HG03025 (cell line): ENCODE data around the gene PTPRM.

ENCODE experiments used
- ATAC-seq: cut with Tn5 transposase; IDR thresholded peaks from one replicate; pipeline ENCODE4 v1.9.1; 2021; ENCODE audit warnings: mild to moderate bottlenecking, moderate library complexity; ENCODE audit not compliant: unreplicated experiment, low FRiP score

PTPRM gene

DNA sequence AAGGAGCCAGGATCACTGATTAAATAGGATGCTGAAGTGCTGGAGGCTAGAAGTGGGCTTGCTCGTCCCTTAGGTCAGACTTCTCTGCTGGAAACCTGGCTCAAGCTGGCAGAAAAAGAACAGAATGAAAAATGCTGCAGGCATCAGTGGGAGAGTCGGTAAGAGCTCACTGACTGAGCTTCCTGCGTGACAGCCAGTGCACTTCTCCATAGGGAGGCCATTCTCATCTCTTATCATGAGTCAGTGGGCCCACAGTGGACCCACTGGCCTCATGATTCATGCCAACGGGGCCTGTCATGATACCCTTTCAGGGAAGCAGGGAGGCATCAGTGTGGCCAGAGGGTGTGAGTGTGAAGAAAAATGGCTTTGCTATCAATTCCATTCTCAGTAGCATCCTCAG, 498.2 kb downstream of the PTPRM start:
- ATAC-seq, result no peak

- no peak for ATAC-seq
Observed at GRCh38 chr18:8065773-8066172, 498.7 kb downstream of the PTPRM start.

- ATAC-seq, result no peak
Observed at GRCh38 chr18:8069708-8070107, 502.6 kb downstream of the PTPRM start.

- ATAC-seq, result no peak
Observed at GRCh38 chr18:8073167-8073566, 506.1 kb downstream of the PTPRM start.

- ATAC-seq, result no peak
Observed at GRCh38 chr18:8080092-8080491, 513.0 kb downstream of the PTPRM start.

- ATAC-seq, result no peak
Observed at GRCh38 chr18:8081267-8081666, 514.2 kb downstream of the PTPRM start.

- no peak for ATAC-seq
Observed at GRCh38 chr18:8081872-8082553, 514.9 kb downstream of the PTPRM start.

DNA sequence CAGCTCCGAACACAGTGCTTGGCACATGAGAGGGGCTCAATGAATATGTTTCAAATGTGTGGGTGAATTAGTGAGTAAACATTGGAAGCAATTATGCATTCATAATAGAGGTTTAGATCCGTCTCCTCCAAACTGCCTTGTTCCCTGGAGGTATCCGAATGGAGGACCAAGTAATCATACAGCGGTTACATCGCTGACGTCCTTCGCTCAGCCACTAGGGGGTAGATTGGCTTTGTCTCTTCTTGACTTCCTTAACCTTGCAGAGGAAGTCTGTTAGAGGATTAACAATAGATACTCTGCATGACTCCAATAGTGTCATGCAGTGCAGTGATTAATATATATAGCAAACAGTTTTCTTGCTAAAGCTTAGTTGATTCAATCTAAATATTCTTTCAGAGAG, 517.0 kb downstream of the PTPRM start:
- no peak for ATAC-seq

DNA sequence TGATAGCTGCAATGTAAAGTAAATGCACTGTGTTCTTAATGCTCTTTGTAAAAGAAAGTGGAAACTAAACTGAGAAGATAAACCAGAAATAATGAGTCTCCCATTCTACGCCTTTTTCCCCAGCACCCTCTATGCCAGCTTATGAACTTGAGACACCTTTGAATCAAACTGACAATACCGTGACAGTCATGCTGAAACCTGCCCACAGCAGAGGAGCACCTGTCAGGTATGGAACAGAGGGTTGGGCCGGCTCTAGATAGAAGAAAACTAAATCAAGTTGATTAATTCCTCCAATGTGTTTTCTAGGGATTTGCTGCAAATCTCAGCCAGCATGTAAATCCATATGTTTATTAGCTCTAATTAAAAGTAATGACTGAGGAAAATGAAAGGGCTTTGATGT, 521.5 kb downstream of the PTPRM start:
- no peak for ATAC-seq

DNA sequence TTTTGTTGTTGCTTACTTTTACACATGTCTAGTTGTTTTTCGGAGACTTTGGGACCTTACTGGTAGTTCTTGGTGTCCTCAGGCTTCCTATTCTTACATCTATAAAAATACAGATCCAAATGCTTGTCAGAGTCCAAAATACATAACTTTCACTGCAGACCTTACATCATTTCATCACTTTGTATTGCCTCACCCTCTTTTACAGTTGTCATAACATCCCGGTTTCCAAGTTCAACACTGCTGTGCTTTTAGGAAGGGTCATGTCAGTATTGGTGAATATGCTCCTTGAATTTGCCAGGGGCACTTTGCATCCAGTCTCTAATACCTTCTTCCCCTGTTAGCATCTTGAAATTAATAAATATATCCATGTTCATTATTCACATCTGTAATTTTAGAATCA, 523.9 kb downstream of the PTPRM start:
- no peak for ATAC-seq

- no peak for ATAC-seq
Observed at GRCh38 chr18:8095947-8096570, 528.9 kb downstream of the PTPRM start.

DNA sequence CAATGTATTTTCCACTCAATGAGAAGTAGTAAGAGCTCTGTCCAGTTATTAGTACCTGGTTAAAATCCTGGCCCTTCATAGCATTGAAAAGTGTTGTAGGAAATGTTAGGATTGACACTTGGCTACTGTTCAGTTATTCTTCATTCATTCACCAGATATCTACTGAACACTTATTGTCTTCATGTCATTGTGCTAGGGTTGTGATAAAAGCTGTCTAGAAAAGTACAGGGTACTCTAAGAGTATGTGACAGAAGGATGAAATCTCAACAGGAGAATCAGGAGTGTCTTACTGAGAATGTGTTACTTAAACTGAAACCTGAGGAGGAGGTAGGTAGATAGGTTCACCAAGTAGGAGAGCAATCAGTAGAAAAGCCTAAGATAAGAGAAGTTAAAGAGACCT, 530.3 kb downstream of the PTPRM start:
- no peak for ATAC-seq

GRCh38 chr18:8097927-8098326, 530.8 kb downstream of the PTPRM start:
- no peak for ATAC-seq

DNA sequence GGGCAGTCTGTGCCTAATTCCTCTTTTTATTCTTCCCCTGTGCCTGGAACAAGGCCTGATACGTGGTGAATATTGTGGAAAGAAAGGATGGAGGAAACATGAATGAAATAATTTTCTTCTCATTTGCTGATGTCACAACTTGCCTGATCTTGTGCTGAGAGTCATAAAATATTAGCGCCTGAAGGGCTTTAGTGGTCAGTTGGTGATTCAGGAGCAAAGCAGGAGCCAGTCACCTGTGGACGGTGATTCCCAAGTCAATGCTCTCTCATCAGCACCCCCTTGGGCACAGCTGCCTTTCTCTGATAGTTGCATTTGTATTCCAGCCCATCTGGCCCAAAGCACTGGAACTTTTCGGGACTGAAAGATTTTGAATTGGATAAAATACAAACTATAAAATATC, 539.5 kb downstream of the PTPRM start:
- no peak for ATAC-seq

DNA sequence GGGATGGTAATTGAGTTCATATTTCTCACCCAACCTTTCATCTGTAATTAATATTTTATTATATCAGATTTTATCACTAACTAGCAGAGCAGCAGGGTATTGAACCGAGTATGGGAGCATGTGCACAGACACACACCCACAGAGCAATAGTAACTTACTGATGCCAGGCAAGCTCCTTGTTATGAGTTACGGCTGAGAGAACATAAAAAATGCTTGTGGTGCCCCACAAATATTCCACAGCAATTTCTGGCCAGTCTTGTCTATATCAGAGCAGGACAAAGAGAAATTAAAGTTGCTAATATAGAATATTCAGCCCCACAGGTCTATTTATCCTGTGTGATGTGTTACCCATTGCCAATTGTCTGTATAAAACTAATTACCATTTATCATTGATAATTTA, 540.3 kb downstream of the PTPRM start:
- no peak for ATAC-seq

DNA sequence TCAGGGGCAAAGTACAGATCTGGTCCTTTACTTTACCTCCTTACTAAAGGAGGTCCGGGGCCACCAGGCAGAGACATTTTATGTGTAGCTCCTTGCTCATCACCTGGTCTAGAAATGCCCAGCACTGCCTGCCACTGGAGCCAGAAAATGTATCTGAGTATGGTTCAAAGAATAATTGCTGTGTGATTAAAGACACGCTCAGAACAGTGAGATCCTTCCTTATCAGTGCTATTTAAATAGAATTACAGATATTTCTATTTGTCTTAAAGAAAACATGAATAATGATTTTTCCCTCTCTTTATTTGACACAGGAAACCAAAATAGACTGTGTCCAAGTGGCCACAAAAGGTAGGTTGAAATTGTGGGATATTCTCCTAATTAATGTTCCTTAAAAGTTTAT, 547.4 kb downstream of the PTPRM start:
- no peak for ATAC-seq

DNA sequence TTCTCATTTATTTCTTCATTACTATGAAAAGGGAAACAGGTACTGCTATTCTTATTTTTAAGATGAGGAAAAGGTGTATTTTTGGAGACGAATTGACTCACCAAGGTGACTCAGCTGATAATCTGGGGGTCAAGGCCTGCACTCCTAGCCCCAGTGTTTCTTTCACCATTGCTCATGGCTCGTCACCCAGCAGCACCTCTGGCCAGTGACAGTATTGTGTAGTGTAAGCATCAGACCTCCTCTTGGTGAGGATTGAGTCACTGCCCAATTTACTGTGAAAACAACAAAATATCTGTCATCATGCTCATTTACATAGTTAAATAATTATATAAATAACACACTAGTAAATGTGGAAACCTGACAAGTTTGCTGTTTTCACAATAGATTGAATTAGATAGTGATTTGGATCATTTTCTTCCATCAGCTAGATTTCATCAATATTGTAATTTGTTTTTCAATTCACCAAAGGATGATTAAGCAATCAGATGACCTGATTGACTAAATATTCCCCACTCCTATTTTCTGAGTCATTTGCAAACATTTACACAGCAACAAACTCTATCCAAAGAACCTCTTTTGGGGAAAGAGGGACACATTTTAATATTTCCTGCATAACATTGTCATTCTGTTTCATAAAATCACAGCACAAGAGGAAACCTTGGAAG, 549.4 kb downstream of the PTPRM start:
- ATAC-seq, result no peak

GRCh38 chr18:8117006-8117371, 549.9 kb downstream of the PTPRM start:
- no peak for ATAC-seq

DNA sequence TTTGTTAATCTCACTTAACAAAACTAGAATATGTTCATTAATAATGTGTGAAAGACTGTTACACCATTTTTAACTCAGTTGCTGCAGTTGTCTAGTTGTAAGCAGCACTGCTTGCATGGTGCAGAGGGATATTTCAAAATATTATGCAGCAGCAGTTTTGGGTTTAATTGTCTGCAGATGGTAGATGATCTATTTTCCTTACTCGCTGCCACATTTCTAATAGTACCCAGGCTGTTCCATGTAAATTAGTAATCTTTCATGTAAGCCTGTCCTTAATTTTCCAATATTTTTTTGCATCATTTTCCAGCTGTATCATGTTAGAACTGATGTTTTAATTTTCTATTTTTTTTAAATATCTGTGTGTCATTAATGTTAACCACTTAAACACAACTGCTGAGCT, 554.0 kb downstream of the PTPRM start:
- ATAC-seq, result no peak

- no peak for ATAC-seq
Observed at GRCh38 chr18:8121942-8122480, 554.9 kb downstream of the PTPRM start.

DNA sequence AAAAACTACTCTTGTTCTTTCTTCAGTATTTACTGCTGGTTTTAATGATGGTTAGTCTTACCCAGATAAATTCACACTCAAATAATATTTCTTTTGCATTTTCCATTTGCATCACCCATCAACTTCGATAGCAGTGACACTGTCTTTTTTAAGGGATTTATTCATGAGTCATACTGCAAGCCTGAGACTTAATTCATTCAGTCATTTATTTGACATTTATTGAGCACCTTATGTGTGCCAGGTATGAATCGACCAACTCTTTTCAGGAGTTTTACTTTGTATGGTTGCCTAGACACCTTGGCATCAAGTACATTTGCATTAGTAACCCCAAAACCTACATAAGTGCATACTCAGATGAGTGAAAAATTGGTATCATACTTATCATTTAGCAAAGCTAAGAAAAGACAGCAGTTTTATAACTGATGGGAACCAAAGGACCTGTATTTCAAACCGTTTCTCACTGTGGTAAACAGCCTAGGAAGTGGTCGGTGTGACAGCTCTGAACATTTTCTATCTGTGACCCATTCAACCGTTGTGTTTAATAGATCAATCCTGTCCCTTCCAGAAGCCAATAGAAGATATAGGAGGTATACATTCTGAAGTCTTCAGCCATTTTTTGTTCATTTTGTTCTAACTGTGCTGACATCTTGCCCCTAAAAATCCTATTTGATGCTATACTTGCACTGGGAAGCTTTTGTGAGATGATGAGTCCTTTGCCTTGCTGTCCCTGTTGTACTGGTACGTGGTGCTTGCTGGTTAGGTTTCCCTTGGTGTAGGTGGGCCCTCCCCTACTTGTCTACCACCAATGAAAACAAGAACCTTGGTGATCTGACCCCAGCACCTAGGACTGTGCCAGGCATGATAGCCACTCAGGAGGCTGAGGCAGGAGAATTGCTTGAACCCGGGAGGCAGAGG, 557.4 kb downstream of the PTPRM start:
- ATAC-seq, result no peak
